ENCODE results near the gene AMIGO2. TPM values are rescaled to one million over a fixed set of nuclear protein-coding genes. Genes with fewer than 3 reads are reported as not detected.

Gene AMIGO2
- total RNA-seq, 1 experiment from 2014 or later: 16.7 TPM

- H3K36me3 ChIP-seq (ENCODE audit: insufficient read depth, low read length, poor library complexity, severe bottlenecking): no peaks in the 10 kb centered on the region
- POLR2A ChIA-PET (ENCODE audit: low non-redundant PET): no interaction called here
- no peaks in the 10 kb centered on the region for H3K9me3 ChIP-seq (ENCODE audit: low read depth, low read length, poor library complexity, severe bottlenecking)
- no TSS peak for BruUV-seq (replicated peaks)
- no peak overlapping the region for H3K4me3 ChIP-seq (ENCODE audit: low read depth, low read length, poor library complexity, severe bottlenecking)
- CTCF ChIA-PET: no interaction called here
- TF ChIP-seq CTCF (conservative IDR thresholded peaks at IDR 0.05; ENCODE audit: low read depth, low read length) (no peak), EZH2 (IDR thresholded peaks at IDR 0.05; ENCODE audit: borderline replicate concordance, low read depth, low read length, poor library complexity, severe bottlenecking) (no peak)
- H3K27ac ChIP-seq (ENCODE audit: low read depth, low read length, poor library complexity, severe bottlenecking): no peak overlapping the region
- no peaks in the 10 kb centered on the region for H3K4me1 ChIP-seq (ENCODE audit: insufficient read depth, low read length, poor library complexity, severe bottlenecking)
- no peak for DNase-seq (ENCODE audit: low spot score)
- no peaks in the 10 kb centered on the region for H3K27me3 ChIP-seq (replicated peaks; ENCODE audit: insufficient read depth, low read depth, low read length, poor library complexity)
- intact Hi-C loops (cut with micrococcal nuclease; ENCODE audit: unreplicated experiment): no loop called here
Measured at GRCh38 chr12:47041327-47041726, 38.4 kb downstream of the AMIGO2 start.

GRCh38 chr12:47039756-47040155 is 40.0 kb downstream of the AMIGO2 start:
- no TSS peak for BruUV-seq (replicated peaks)
- POLR2A ChIA-PET (ENCODE audit: low non-redundant PET): no interaction called here
- no peaks in the 10 kb centered on the region for H3K27me3 ChIP-seq (replicated peaks; ENCODE audit: insufficient read depth, low read depth, low read length, poor library complexity)
- no peak overlapping the region for H3K4me3 ChIP-seq (ENCODE audit: low read depth, low read length, poor library complexity, severe bottlenecking)
- H3K27ac ChIP-seq (ENCODE audit: low read depth, low read length, poor library complexity, severe bottlenecking): no peak overlapping the region
- TF ChIP-seq CTCF (conservative IDR thresholded peaks at IDR 0.05; ENCODE audit: low read depth, low read length) (no peak), EZH2 (IDR thresholded peaks at IDR 0.05; ENCODE audit: borderline replicate concordance, low read depth, low read length, poor library complexity, severe bottlenecking) (no peak)
- intact Hi-C loops (cut with micrococcal nuclease; ENCODE audit: unreplicated experiment): loop anchor here (10.0 kb wide), 1 partner anchor 505 kb away; no protein-coding TSS in a partner anchor
- CTCF ChIA-PET: no interaction called here
- H3K9me3 ChIP-seq (ENCODE audit: low read depth, low read length, poor library complexity, severe bottlenecking): no peaks in the 10 kb centered on the region
- no peak for DNase-seq (ENCODE audit: low spot score)
- H3K4me1 ChIP-seq (ENCODE audit: insufficient read depth, low read length, poor library complexity, severe bottlenecking): no peaks in the 10 kb centered on the region
- H3K36me3 ChIP-seq (ENCODE audit: insufficient read depth, low read length, poor library complexity, severe bottlenecking): no peaks in the 10 kb centered on the region

- Histone ChIP-seq H3K9me3 (ENCODE audit: low read depth, low read length, poor library complexity, severe bottlenecking) (no peaks in the 10 kb centered on the region), H3K27ac (ENCODE audit: low read depth, low read length, poor library complexity, severe bottlenecking) (no peak overlapping the region), H3K36me3 (ENCODE audit: insufficient read depth, low read length, poor library complexity, severe bottlenecking) (no peaks in the 10 kb centered on the region), H3K4me3 (ENCODE audit: low read depth, low read length, poor library complexity, severe bottlenecking) (no peak overlapping the region), H3K4me1 (ENCODE audit: insufficient read depth, low read length, poor library complexity, severe bottlenecking) (no peaks in the 10 kb centered on the region), H3K27me3 (replicated peaks; ENCODE audit: insufficient read depth, low read depth, low read length, poor library complexity) (no peaks in the 10 kb centered on the region)
- ChIA-PET CTCF (no interaction called here), POLR2A (ENCODE audit: low non-redundant PET) (no interaction called here)
- BruUV-seq (replicated peaks): no TSS peak
- no peak for TF ChIP-seq CTCF (conservative IDR thresholded peaks at IDR 0.05; ENCODE audit: low read depth, low read length)
- TF ChIP-seq EZH2 (IDR thresholded peaks at IDR 0.05; ENCODE audit: borderline replicate concordance, low read depth, low read length, poor library complexity, severe bottlenecking): no peak
- DNase-seq (ENCODE audit: low spot score): no peak
- intact Hi-C loops (cut with micrococcal nuclease; ENCODE audit: unreplicated experiment): loop anchor here (10.0 kb wide), 1 partner anchor 506 kb away; no protein-coding TSS in a partner anchor
Measured at GRCh38 chr12:47039079-47039478, 40.7 kb downstream of the AMIGO2 start.

Measured in A673 (cell line).